Mesothelial cell of epicardium (in vitro differentiated cells): ENCODE measurements around the gene RNASEH2B. TPM values are rescaled to one million over a fixed set of nuclear protein-coding genes. Genes with fewer than 3 reads are reported as not detected.
A peak's percentile ranks its signal among the peaks of the same experiment; 100 is the strongest.

Source experiments
- DNase-seq, 2 experiments: peaks; one replicate each; pipeline ENCODE4 v3.0.0; 2021; ENCODE audit warnings: low spot score in 2 of 2; ENCODE audit not compliant: unreplicated experiment in 2 of 2
- H3K27ac Mint-ChIP-seq: 2 replicates; pipeline ENCODE4 v1.8.0; 2021; ENCODE audit warnings: mixed read lengths
- H3K27me3 Mint-ChIP-seq: 2 replicates; pipeline ENCODE4 v1.8.0; 2021; ENCODE audit warnings: low read depth, mixed read lengths
- H3K36me3 Mint-ChIP-seq: 2 replicates; pipeline ENCODE4 v1.8.0; 2021; ENCODE audit warnings: mixed read lengths
- H3K4me1 Mint-ChIP-seq: 2 replicates; pipeline ENCODE4 v1.8.0; 2021; ENCODE audit warnings: mixed read lengths
- H3K4me3 Mint-ChIP-seq: 2 replicates; pipeline ENCODE4 v1.8.0; 2021; ENCODE audit warnings: mild to moderate bottlenecking, moderate library complexity, mixed read lengths
- H3K9me3 Mint-ChIP-seq: 2 replicates; pipeline ENCODE4 v1.8.0; 2021; ENCODE audit warnings: mixed read lengths
- CTCF ChIP-seq: fragments of 200-600 bp; sonication (generic); IDR thresholded peaks from one replicate; pipeline ENCODE4 v1.5.0; 2021; ENCODE audit warnings: antibody characterized with exemption; ENCODE audit not compliant: unreplicated experiment
- total RNA-seq: library from RNA; stranded (reverse); gene quantifications from 3 replicates; pipeline ENCODE4 v1.2.1, GENCODE V29; 2021

RNASEH2B gene
- total RNA-seq, 1 donor from 2014 or later: 47.4 TPM

GRCh38 chr13:50887151-50887550 lies 22.4 kb upstream of the RNASEH2B start:
- Mint-ChIP-seq H3K4me1 (peaks cover 1% of the 10 kb centered on the region), H3K36me3 (peaks cover 3% of the 10 kb centered on the region), H3K4me3 (no peak overlapping the region), H3K9me3 (peaks cover 9% of the 10 kb centered on the region), H3K27ac (no peak overlapping the region), H3K27me3 (peaks cover 5% of the 10 kb centered on the region)
- no peak for TF ChIP-seq CTCF
- no peak for DNase-seq

DNA sequence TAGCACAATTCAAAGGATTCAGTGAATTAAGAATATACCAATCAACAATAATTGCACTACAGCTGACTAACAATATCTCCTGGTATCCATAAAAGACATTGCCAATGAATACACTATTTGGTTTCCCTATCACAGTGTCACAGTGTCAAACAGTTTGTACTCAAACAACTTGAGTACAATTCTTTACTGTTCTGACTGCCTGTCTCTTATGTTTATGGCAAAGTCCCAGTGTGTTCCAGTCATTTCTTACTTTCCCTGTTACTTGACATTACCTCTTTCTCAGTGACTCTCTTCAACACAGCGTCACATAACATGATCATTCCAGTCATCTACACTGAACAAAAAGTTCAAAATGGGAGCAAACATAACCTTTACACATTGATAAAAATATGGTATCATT lies 21.2 kb upstream of the RNASEH2B start:
- Mint-ChIP-seq H3K27ac (no peak overlapping the region), H3K4me3 (no peak overlapping the region), H3K4me1 (peaks cover 12% of the 10 kb centered on the region), H3K9me3 (peaks cover 4% of the 10 kb centered on the region), H3K36me3 (no peaks in the 10 kb centered on the region), H3K27me3 (peaks cover 5% of the 10 kb centered on the region)
- DNase-seq: no peak
- TF ChIP-seq CTCF: no peak

- DNase-seq: no peak
- H3K9me3 Mint-ChIP-seq: peaks cover 4% of the 10 kb centered on the region
- peaks cover 21% of the 10 kb centered on the region for H3K4me1 Mint-ChIP-seq
- H3K27ac Mint-ChIP-seq: no peak overlapping the region
- H3K27me3 Mint-ChIP-seq: peaks cover 5% of the 10 kb centered on the region
- H3K36me3 Mint-ChIP-seq: no peaks in the 10 kb centered on the region
- TF ChIP-seq CTCF: no peak
- H3K4me3 Mint-ChIP-seq: no peak overlapping the region
Measured at GRCh38 chr13:50889317-50889716, 20.3 kb upstream of the RNASEH2B start.

GRCh38 chr13:50891206-50891605 lies 18.4 kb upstream of the RNASEH2B start:
- TF ChIP-seq CTCF: no peak
- Mint-ChIP-seq H3K36me3 (no peaks in the 10 kb centered on the region), H3K27ac (no peak overlapping the region), H3K4me1 (peaks cover 29% of the 10 kb centered on the region), H3K9me3 (peaks cover 3% of the 10 kb centered on the region), H3K27me3 (peaks cover 5% of the 10 kb centered on the region), H3K4me3 (no peak overlapping the region)
- DNase-seq: no peak

DNA sequence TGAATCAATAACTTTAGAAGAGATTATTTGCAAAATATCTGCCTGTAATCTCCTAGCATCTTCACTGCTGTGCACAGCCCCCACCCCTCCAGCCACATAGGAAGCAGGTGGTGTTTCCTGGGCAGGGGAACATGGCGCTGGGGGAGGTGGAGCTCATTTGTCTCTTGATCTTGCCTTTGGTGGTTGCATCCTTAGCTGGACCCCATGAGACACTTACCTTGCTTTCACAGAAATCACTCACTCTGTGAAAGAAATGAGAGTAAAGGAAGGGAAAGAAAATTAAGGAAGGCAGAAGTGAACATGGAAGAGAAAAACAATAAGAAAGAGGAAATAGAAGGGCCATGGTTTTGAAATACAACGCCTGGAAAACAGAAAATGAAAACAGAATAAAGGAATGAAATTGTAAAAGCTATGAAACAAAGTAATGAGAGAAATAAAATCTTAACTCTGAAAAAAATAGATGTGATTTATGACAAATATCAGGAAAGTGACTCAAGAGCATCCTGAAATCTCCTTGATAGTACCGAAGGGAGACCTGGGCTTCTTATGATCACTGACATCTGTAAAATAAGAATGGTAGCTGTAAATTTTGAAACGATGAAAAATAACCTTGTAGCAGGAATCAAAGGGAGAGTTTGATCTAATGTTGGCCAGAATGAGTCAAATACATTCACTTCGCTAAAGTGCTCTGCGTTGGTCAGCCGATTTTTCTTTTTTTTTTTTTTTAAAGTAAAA lies 17.2 kb upstream of the RNASEH2B start:
- DNase-seq: no peak
- Mint-ChIP-seq H3K36me3 (no peaks in the 10 kb centered on the region), H3K4me1 (peaks cover 31% of the 10 kb centered on the region), H3K4me3 (no peak overlapping the region), H3K27me3 (peaks cover 5% of the 10 kb centered on the region), H3K9me3 (peaks cover 4% of the 10 kb centered on the region), H3K27ac (peak overlapping the region; percentile 0)
- TF ChIP-seq CTCF: no peak
